Mammary epithelial cell (primary cell): Measurements from ENCODE around the gene RXRA.

Source experiments
- CTCF ChIP-seq, 2 donors: IDR thresholded peaks in 1 of 2; conservative IDR thresholded peaks in 1 of 2; 2 replicates each; pipeline ENCODE4 v1.5.1; 2011 to 2012; ENCODE audit warnings: inconsistent platforms in 2 of 2, low read length in 2 of 2, mild to moderate bottlenecking in 2 of 2, control low read depth in 1 of 2, low read depth in 1 of 2; ENCODE audit not compliant: insufficient read depth in 1 of 2; ENCODE audit errors: extremely low read depth in 1 of 2
- EZH2 ChIP-seq: IDR thresholded peaks from 2 replicates; pipeline ENCODE4 v1.6.1; 2012; ENCODE audit warnings: low read length, inconsistent platforms, borderline replicate concordance

GRCh38 chr9:134388976-134389375 is 62.7 kb downstream of the RXRA start:
- no peak for TF ChIP-seq CTCF (conservative IDR thresholded peaks at IDR 0.05 in 1 of 2, IDR thresholded peaks at IDR 0.05 in 1 of 2; ENCODE audit: extremely low read depth in 1 of 2, insufficient read depth in 1 of 2, low read depth in 1 of 2, low read length in 2 of 2)
- no peak for TF ChIP-seq EZH2
